WTC11 (cell line): ENCODE measurements around the gene INTS11.

Experiments
- CTCF ChIP-seq: fragments of 200-600 bp; IDR thresholded peaks from 2 replicates; pipeline ENCODE4 v1.8.0; 2022; ENCODE audit warnings: antibody characterized with exemption
- ESRRA ChIP-seq: sonication (generic); formaldehyde crosslinking; IDR thresholded peaks from 2 replicates; pipeline ENCODE4 v1.8.1; 2022; ENCODE audit warnings: mild to moderate bottlenecking, missing genetic modification reagents, borderline replicate concordance
- NR3C1 ChIP-seq: sonication (generic); formaldehyde crosslinking; conservative IDR thresholded peaks from 2 replicates; pipeline ENCODE4 v1.8.1; 2023; ENCODE audit warnings: low read depth, mild to moderate bottlenecking, missing genetic modification reagents
- SP1 ChIP-seq: sonication (generic); formaldehyde crosslinking; conservative IDR thresholded peaks from 2 replicates; pipeline ENCODE4 v1.8.1; 2022; ENCODE audit warnings: missing genetic modification reagents
- ZNF232 ChIP-seq: sonication (generic); formaldehyde crosslinking; IDR thresholded peaks from 2 replicates; pipeline ENCODE4 v1.8.0; 2022; ENCODE audit warnings: mild to moderate bottlenecking, missing genetic modification reagents
- ZNF671 ChIP-seq: fragments of 250-450 bp; sonication (Bioruptor Pico); IDR thresholded peaks from 2 replicates; pipeline ENCODE4 v1.8.0; 2021; ENCODE audit warnings: mild to moderate bottlenecking
- TF ChIP-seq, protein P1 (sequence below): sonication (generic); formaldehyde crosslinking; IDR thresholded peaks from 2 replicates; pipeline ENCODE4 v1.8.1; 2022; ENCODE audit warnings: low read depth, mild to moderate bottlenecking, moderate library complexity, missing genetic modification reagents, borderline replicate concordance

DNA sequence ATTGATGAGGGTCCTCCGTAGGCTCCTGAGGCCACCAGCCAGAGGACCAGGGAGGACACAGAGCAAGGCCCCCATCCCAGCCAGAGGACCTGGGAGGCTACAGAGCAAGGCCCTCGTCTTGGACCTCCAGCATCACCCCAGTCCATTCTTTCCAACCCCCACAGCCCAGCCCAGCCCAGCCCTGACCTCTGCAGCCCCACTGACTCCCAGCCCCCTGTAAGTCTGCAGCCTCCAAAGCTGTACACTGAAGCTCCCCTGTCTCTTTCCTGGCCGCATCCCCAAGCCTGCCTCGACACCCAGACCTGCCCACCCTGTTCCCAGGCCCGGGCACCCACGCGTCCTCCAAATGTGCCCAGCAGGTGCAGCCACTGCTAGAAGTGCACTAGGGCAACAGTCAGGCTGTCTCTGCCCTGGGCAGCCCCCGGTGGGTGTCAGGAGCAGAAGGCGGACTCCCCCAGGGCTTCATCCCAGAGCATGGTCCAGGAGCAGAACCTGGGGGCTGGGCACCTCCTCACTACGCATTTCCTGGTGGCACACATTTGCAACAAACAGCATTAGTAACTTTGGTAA, 22.7 kb upstream of the INTS11 start:
- TF ChIP-seq CTCF (no peak), NR3C1 (CRISPR knock-in tag) (no peak), ESRRA (CRISPR knock-in tag) (no peak), ZNF232 (CRISPR knock-in tag) (no peak), SP1 (CRISPR knock-in tag) (no peak), ZNF671 (no peak)
- TF ChIP-seq, protein P1, sequence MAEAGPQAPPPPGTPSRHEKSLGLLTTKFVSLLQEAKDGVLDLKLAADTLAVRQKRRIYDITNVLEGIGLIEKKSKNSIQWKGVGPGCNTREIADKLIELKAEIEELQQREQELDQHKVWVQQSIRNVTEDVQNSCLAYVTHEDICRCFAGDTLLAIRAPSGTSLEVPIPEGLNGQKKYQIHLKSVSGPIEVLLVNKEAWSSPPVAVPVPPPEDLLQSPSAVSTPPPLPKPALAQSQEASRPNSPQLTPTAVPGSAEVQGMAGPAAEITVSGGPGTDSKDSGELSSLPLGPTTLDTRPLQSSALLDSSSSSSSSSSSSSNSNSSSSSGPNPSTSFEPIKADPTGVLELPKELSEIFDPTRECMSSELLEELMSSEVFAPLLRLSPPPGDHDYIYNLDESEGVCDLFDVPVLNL (CRISPR knock-in tag), result no peak
